ENCODE measurements around the gene MRM3. TPM values are rescaled to one million over a fixed set of nuclear protein-coding genes. Genes with fewer than 3 reads are reported as not detected.
"Not testable (repeated sequence)": the region's sequence is repeated elsewhere in the genome, so short reads cannot be mapped to it uniquely, and the experiment has no call there.

Gene MRM3
- total and polyA plus RNA-seq, 11 donors, result 14.8 to 35.4 (median 18.3) TPM

- no peaks in the 10 kb centered on the region for H3K9me3 ChIP-seq
- H3K27ac ChIP-seq, result no peak overlapping the region
- peaks cover 0 to 98% (median 89%) of the 10 kb centered on the region in 9 donors for H3K36me3 ChIP-seq
- DNase-seq (no peak), ATAC-seq (no peak)
- intact Hi-C loops (cut with DNase I), result no loop called here
- H3K27me3 ChIP-seq, result no peaks in the 10 kb centered on the region
- WGBS, 4 donors, result 91 to 96% (median 93%) methylated on average over 4 to 5 of the region's 5 CpGs
- no peak overlapping the region for H3K4me3 ChIP-seq
- no peak for TF ChIP-seq CTCF (IDR thresholded peaks at IDR 0.05)
- no peak for TF ChIP-seq POLR2A (IDR thresholded peaks at IDR 0.05)
- no peaks in the 10 kb centered on the region for H3K4me1 ChIP-seq
Measured at GRCh38 chr17:774313-774584, 7.9 kb upstream of the MRM3 start.

GRCh38 chr17:778096-778495, 4.1 kb upstream of the MRM3 start:
- Histone ChIP-seq H3K36me3 (peaks cover 0 to 60% (median 56%) of the 10 kb centered on the region in 9 donors), H3K27me3 (no peaks in the 10 kb centered on the region), H3K9me3 (no peaks in the 10 kb centered on the region), H3K4me1 (peaks cover 2 to 16% (median 11%) of the 10 kb centered on the region in 12 donors), H3K4me3 (no peak overlapping the region), H3K27ac (no peak overlapping the region)
- WGBS, 4 donors, result 90 to 95% (median 92%) methylated on average over 11 of the region's 11 CpGs
- no peak for TF ChIP-seq POLR2A (IDR thresholded peaks at IDR 0.05)
- TF ChIP-seq CTCF (IDR thresholded peaks at IDR 0.05), result no peak
- no peak for DNase-seq
- intact Hi-C loops (cut with DNase I), result no loop called here
- no peak for ATAC-seq

GRCh38 chr17:784143-784542, 2.0 kb downstream of the MRM3 start:
- Histone ChIP-seq H3K27ac (no peak overlapping the region), H3K4me3 (no peak overlapping the region), H3K36me3 (peaks cover 0 to 50% (median 26%) of the 10 kb centered on the region in 9 donors), H3K9me3 (no peaks in the 10 kb centered on the region), H3K27me3 (no peaks in the 10 kb centered on the region), H3K4me1 (peaks cover 3 to 30% (median 22%) of the 10 kb centered on the region in 12 donors)
- ATAC-seq (no peak), DNase-seq (no peak)
- 69 to 78% (median 72%) methylated on average over 3 of the region's 3 CpGs for WGBS, 4 donors
- TF ChIP-seq CTCF (IDR thresholded peaks at IDR 0.05) (no peak), POLR2A (IDR thresholded peaks at IDR 0.05) (no peak)
- intact Hi-C loops (cut with DNase I), result loop anchor here in 1 of 10 donors (5.0 kb wide), 1 partner anchor 193 kb away; the partner anchor contains the start of gene NXN

- Histone ChIP-seq H3K4me1 (peaks cover 3 to 28% (median 22%) of the 10 kb centered on the region in 12 donors), H3K36me3 (peaks cover 0 to 62% (median 38%) of the 10 kb centered on the region in 9 donors)
- intact Hi-C loops (cut with DNase I); DNase-seq; ATAC-seq; H3K4me3 ChIP-seq; H3K9me3 ChIP-seq; H3K27me3 ChIP-seq; H3K27ac ChIP-seq: not testable (repeated sequence)
- 89 to 97% (median 95%) methylated on average over 7 of the region's 7 CpGs for WGBS, 4 donors
Measured at GRCh38 chr17:785901-786300, 3.7 kb downstream of the MRM3 start.

GRCh38 chr17:787641-788221, 5.6 kb downstream of the MRM3 start:
- H3K27me3 ChIP-seq, result no peaks in the 10 kb centered on the region
- no peaks in the 10 kb centered on the region for H3K9me3 ChIP-seq
- DNase-seq (no peak), ATAC-seq (no peak)
- peaks cover 0 to 80% (median 54%) of the 10 kb centered on the region in 9 donors for H3K36me3 ChIP-seq
- no peak for TF ChIP-seq POLR2A (IDR thresholded peaks at IDR 0.05)
- no peak for TF ChIP-seq CTCF (IDR thresholded peaks at IDR 0.05)
- WGBS, 4 donors, result 91 to 94% (median 93%) methylated on average over 12 of the region's 12 CpGs
- no peak overlapping the region for H3K4me3 ChIP-seq
- intact Hi-C loops (cut with DNase I), result no loop called here
- H3K27ac ChIP-seq, result no peak overlapping the region
- H3K4me1 ChIP-seq, result peaks cover 3 to 19% (median 15%) of the 10 kb centered on the region in 12 donors

Data from heart left ventricle (tissue), 16 donors.